ENCODE results near the gene TRIM54. TPM values are rescaled to one million over a fixed set of nuclear protein-coding genes. Genes with fewer than 3 reads are reported as not detected.
A peak's percentile ranks its signal among the peaks of the same experiment; 100 is the strongest.

Gene TRIM54
- total RNA-seq, 4 donors from 2014 or later: 219 to 554 (median 427) TPM

DNA sequence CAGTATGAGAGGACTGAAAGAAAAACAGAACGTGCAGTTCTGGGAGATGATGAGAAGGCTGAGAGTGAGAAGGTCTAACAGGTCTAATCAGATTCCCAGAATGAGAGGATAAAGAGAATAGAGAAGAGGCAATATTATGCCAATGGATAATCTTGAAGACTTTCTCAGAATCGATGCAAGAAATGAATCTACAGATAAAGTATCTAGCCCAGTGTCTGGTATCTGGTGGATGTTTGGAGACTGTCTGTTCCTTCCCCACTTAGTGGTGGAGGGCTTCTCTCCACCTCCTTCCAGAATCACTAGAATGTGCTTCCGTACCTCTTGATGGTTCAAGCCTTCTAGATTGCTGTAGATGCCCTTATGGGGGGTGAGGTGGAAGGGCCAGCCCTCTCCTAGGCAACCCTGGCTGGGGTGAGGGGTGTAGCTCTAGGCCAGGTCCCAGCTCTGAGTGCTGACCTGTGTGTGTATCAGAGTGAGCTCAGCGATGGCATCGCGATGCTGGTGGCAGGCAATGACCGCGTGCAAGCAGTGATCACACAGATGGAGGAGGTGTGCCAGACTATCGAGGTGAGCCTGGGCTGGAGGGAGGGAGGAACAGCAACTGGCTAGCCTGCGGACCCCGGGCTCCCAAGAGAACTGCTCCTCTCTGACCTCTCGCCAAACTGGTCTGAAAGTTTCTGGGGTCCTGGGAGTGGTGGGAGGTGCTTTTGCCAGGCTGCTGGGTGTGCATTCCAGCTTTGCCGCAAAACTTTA, 22.4 kb downstream of the TRIM54 start:
- no peak overlapping the region for H3K4me3 ChIP-seq
- H3K9me3 ChIP-seq: no peaks in the 10 kb centered on the region
- no peak for ATAC-seq
- peaks cover 0 to 4% (median 2%) of the 10 kb centered on the region in 3 donors for H3K27me3 ChIP-seq
- H3K27ac ChIP-seq: peak overlapping the region; percentile 58 to 99 (median 92)
- in situ Hi-C loops (cut with MboI; ENCODE audit: low sequenced_read_pairs in 4 of 4) (no loop called here), intact Hi-C loops (cut with DNase I; ENCODE audit: low total_unique reads) (no loop called here)
- H3K36me3 ChIP-seq: peaks cover 0 to 58% of the 10 kb centered on the region in 2 donors
- DNase-seq: no peak
- H3K4me1 ChIP-seq: peaks cover 18 to 30% of the 10 kb centered on the region in 2 donors
- no peak for TF ChIP-seq POLR2A (IDR thresholded peaks at IDR 0.05)
- TF ChIP-seq, protein P1, sequence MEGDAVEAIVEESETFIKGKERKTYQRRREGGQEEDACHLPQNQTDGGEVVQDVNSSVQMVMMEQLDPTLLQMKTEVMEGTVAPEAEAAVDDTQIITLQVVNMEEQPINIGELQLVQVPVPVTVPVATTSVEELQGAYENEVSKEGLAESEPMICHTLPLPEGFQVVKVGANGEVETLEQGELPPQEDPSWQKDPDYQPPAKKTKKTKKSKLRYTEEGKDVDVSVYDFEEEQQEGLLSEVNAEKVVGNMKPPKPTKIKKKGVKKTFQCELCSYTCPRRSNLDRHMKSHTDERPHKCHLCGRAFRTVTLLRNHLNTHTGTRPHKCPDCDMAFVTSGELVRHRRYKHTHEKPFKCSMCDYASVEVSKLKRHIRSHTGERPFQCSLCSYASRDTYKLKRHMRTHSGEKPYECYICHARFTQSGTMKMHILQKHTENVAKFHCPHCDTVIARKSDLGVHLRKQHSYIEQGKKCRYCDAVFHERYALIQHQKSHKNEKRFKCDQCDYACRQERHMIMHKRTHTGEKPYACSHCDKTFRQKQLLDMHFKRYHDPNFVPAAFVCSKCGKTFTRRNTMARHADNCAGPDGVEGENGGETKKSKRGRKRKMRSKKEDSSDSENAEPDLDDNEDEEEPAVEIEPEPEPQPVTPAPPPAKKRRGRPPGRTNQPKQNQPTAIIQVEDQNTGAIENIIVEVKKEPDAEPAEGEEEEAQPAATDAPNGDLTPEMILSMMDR (IDR thresholded peaks at IDR 0.05 in 4 of 5, conservative IDR thresholded peaks at IDR 0.05 in 1 of 5): no peak

DNA sequence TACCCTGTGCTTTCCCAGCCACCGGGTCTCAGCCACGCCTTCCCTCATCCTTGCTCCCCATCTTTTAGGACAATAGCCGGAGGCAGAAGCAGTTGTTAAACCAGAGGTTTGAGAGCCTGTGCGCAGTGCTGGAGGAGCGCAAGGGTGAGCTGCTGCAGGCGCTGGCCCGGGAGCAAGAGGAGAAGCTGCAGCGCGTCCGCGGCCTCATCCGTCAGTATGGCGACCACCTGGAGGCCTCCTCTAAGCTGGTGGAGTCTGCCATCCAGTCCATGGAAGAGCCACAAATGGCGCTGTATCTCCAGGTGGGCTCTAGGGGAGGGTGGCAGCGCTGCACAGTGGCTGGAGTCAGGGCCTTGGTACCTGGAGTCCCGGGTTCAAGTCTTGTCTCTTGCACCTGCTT, 23.3 kb downstream of the TRIM54 start:
- Histone ChIP-seq H3K4me3 (no peak overlapping the region), H3K4me1 (peaks cover 18 to 29% of the 10 kb centered on the region in 2 donors), H3K27ac (peak overlapping the region in 3 of 4 donors; percentile 58 to 97 (median 88)), H3K27me3 (peaks cover 0 to 4% (median 2%) of the 10 kb centered on the region in 3 donors), H3K9me3 (no peaks in the 10 kb centered on the region), H3K36me3 (peaks cover 0 to 50% of the 10 kb centered on the region in 2 donors)
- DNase-seq (no peak), ATAC-seq (no peak)
- TF ChIP-seq POLR2A (IDR thresholded peaks at IDR 0.05): no peak
- TF ChIP-seq, protein P1 (IDR thresholded peaks at IDR 0.05 in 4 of 5, conservative IDR thresholded peaks at IDR 0.05 in 1 of 5): no peak
- in situ Hi-C loops (cut with MboI; ENCODE audit: low sequenced_read_pairs in 4 of 4) (no loop called here), intact Hi-C loops (cut with DNase I; ENCODE audit: low total_unique reads) (no loop called here)

DNA sequence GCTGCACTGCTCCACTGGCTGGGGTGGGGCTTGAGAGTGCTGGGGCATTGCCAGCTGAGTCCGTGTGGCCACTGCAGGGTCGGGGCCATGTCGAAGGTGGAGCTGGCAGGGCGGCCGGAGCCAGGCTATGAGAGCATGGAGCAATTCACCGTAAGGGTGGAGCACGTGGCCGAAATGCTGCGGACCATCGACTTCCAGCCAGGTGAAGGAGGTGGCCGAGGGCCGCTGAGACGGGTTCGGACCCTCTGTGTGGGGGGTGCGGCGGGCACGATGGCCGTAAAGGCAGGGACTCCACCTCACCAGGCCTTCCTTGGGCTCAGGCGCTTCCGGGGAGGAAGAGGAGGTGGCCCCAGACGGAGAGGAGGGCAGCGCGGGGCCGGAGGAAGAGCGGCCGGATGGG, 23.9 kb downstream of the TRIM54 start:
- peaks cover 18 to 23% of the 10 kb centered on the region in 2 donors for H3K4me1 ChIP-seq
- TF ChIP-seq, protein P1 (IDR thresholded peaks at IDR 0.05 in 4 of 5, conservative IDR thresholded peaks at IDR 0.05 in 1 of 5): no peak
- no peak for TF ChIP-seq POLR2A (IDR thresholded peaks at IDR 0.05)
- no peak overlapping the region for H3K4me3 ChIP-seq
- peaks cover 0 to 4% (median 2%) of the 10 kb centered on the region in 3 donors for H3K27me3 ChIP-seq
- H3K27ac ChIP-seq: peak overlapping the region; percentile 58 to 97 (median 74)
- in situ Hi-C loops (cut with MboI; ENCODE audit: low sequenced_read_pairs in 4 of 4): no loop called here
- peaks cover 0 to 43% of the 10 kb centered on the region in 2 donors for H3K36me3 ChIP-seq
- DNase-seq: no peak
- intact Hi-C loops (cut with DNase I; ENCODE audit: low total_unique reads): no loop called here
- no peak for ATAC-seq
- H3K9me3 ChIP-seq: no peaks in the 10 kb centered on the region

DNA sequence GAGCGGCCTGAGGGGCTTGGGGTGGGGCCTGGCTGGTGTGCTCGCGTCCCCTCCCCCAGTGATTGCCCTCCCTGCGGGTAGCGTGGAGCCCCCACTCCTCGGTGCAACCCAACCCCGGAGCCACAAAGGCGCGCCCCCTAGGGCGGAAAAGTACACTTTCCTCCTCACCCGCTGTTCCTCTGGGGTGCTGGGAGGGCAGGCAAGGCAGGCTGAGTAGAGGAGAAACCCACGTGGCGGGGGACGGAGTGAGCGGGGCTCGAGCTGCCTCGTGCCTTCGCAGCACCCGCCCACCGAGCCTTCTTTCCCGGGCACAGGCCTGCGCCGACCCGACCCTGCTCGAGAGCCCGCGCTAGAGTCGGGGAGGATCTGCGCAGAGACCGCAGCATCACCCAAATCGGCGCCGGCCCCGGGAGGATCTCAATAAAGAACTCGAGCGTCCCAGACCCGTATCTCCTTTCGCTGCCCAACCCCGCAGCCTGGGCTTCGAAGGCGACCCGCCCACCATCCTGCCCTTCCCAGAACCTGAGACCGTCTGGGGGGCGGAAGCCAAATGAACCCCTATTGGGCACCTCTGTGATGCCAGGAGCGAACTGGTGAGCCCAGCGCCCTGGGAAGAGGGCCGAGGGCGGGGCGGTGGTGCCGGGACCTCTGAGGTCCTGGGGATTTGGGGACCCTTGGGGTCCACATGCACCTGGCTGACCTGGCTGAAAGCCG, 24.5 kb downstream of the TRIM54 start:
- intact Hi-C loops (cut with DNase I; ENCODE audit: low total_unique reads) (no loop called here), in situ Hi-C loops (cut with MboI; ENCODE audit: low sequenced_read_pairs in 4 of 4) (no loop called here)
- H3K9me3 ChIP-seq: no peaks in the 10 kb centered on the region
- TF ChIP-seq, protein P1 (IDR thresholded peaks at IDR 0.05 in 4 of 5, conservative IDR thresholded peaks at IDR 0.05 in 1 of 5): no peak
- no peak for TF ChIP-seq POLR2A (IDR thresholded peaks at IDR 0.05)
- H3K4me1 ChIP-seq: peaks cover 17 to 18% of the 10 kb centered on the region in 2 donors
- peaks cover 0 to 37% of the 10 kb centered on the region in 2 donors for H3K36me3 ChIP-seq
- no peak for ATAC-seq
- H3K27me3 ChIP-seq: peaks cover 0 to 4% (median 2%) of the 10 kb centered on the region in 3 donors
- H3K4me3 ChIP-seq: no peak overlapping the region
- peak overlapping the region; percentile 58 to 97 (median 74) for H3K27ac ChIP-seq
- DNase-seq: no peak
